H1 (cell line): ENCODE data around the gene ABCB11. TPM values are rescaled to one million over a fixed set of nuclear protein-coding genes. Genes with fewer than 3 reads are reported as not detected.

Experiments
- CHD7 ChIP-seq: fragments of 300-600 bp; sonication (generic); IDR thresholded peaks from 2 replicates; pipeline ENCODE4 v1.7.1; 2012; ENCODE audit warnings: low read length, moderate library complexity, mild to moderate bottlenecking, inconsistent platforms; ENCODE audit not compliant: insufficient replicate concordance
- JUN ChIP-seq: IDR thresholded peaks from 2 replicates; pipeline ENCODE4 v1.6.1; 2011; ENCODE audit warnings: low read depth, mild to moderate bottlenecking, improper control_type of control experiment, low read length
- polyA plus RNA-seq, 7 experiments: library from polyadenylated mRNA; depleted of rRNA in 3 of 7; stranded (reverse) in 5 of 7; unstranded in 2 of 7; fragments of >200 nt in 5 of 7; fragments of 200-250 nt in 2 of 7; gene quantifications; 1 replicate in 5 of 7; 2 replicates in 1 of 7; 4 replicates in 1 of 7; pipeline versions ENCODE4 v1.2.1 to v1.2.3, GENCODE V29; 2011 to 2013; ENCODE audit warnings: missing spikeins in 2 of 7, mixed read lengths in 2 of 7
- total RNA-seq: library from RNA; stranded (reverse); fragmentation: NEBNext Ultra II Directional; extraction: Animal tissue kit (Norgen Biotek cat#: 25700); gene quantifications from 2 replicates; pipeline ENCODE4 v1.2.1, GENCODE V29; 2021
- TF ChIP-seq, protein P1 (sequence below), 3 experiments: IDR thresholded peaks; 1 replicate in 2 of 3; 2 replicates in 1 of 3; pipeline versions ENCODE4 v1.5.1 to v1.6.1; 2011; ENCODE audit warnings: low read length in 3 of 3, mild to moderate bottlenecking in 3 of 3, inconsistent platforms in 2 of 3, low read depth in 1 of 3, moderate library complexity in 1 of 3; ENCODE audit not compliant: insufficient read depth in 1 of 3; ENCODE audit errors: control extremely low read depth in 1 of 3

The ABCB11 gene
- total and polyA plus RNA-seq, 2 of the 8 experiments (the other 6 are each of a cell fraction or from before 2014, with no cell fraction given): not detected

DNA sequence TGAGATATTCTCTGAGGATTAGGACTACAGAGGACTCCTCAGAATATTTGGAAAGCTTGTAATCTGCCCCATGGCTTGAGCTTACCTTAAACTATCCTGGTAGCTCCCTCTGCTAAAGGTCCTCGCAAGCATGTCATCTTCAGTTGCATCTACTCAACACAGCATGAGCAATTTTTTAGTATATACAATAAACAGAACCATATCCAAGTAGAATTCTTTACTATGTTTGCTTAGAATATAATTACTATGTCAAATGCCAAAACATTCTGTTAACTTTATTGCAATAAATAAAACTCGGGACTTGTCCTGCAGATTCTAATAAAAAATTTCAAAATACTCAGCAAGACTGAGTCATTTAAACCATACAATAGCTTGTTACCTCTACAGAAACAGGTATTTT, 62.8 kb downstream of the ABCB11 start (continued):
- TF ChIP-seq, protein P1, sequence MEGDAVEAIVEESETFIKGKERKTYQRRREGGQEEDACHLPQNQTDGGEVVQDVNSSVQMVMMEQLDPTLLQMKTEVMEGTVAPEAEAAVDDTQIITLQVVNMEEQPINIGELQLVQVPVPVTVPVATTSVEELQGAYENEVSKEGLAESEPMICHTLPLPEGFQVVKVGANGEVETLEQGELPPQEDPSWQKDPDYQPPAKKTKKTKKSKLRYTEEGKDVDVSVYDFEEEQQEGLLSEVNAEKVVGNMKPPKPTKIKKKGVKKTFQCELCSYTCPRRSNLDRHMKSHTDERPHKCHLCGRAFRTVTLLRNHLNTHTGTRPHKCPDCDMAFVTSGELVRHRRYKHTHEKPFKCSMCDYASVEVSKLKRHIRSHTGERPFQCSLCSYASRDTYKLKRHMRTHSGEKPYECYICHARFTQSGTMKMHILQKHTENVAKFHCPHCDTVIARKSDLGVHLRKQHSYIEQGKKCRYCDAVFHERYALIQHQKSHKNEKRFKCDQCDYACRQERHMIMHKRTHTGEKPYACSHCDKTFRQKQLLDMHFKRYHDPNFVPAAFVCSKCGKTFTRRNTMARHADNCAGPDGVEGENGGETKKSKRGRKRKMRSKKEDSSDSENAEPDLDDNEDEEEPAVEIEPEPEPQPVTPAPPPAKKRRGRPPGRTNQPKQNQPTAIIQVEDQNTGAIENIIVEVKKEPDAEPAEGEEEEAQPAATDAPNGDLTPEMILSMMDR (IDR thresholded peaks at IDR 0.05; ENCODE audit: control extremely low read depth in 1 of 3, insufficient read depth in 1 of 3, low read depth in 1 of 3, low read length in 3 of 3): no peak
- no peak for TF ChIP-seq JUN
- TF ChIP-seq CHD7: no peak
